Epithelial cell of esophagus (primary cell): ENCODE measurements around the gene CREB5.

Experiments
- DNase-seq: peaks from one replicate; pipeline ENCODE4 v3.0.0; 2010; ENCODE audit warnings: low read depth
- H3K4me3 ChIP-seq: 2 replicates; pipeline ENCODE4 v1.5.1; 2011; ENCODE audit warnings: mild to moderate bottlenecking, low read length, control low read depth
- CTCF ChIP-seq: IDR thresholded peaks from 2 replicates; pipeline ENCODE4 v1.5.1; 2011; ENCODE audit warnings: low read depth, mild to moderate bottlenecking, low read length, control low read depth, inconsistent platforms; ENCODE audit not compliant: insufficient read depth; ENCODE audit errors: missing control alignments

Gene CREB5

GRCh38 chr7:28459306-28459705, 47.0 kb downstream of the CREB5 start:
- no peak overlapping the region for H3K4me3 ChIP-seq
- no peak for DNase-seq
- TF ChIP-seq CTCF: no peak

- no peak for DNase-seq
- TF ChIP-seq CTCF: no peak
Observed at GRCh38 chr7:28465697-28466096, 53.4 kb downstream of the CREB5 start.

GRCh38 chr7:28466341-28466740, 54.0 kb downstream of the CREB5 start:
- no peak for DNase-seq
- no peak for TF ChIP-seq CTCF
- no peak overlapping the region for H3K4me3 ChIP-seq

More at GRCh38 chr7:28465697-28466096, 53.4 kb downstream of the CREB5 start:
- no peak overlapping the region for H3K4me3 ChIP-seq

- DNase-seq: no peak
- H3K4me3 ChIP-seq: no peak overlapping the region
- TF ChIP-seq CTCF: no peak
Observed at GRCh38 chr7:28466885-28467284, 54.6 kb downstream of the CREB5 start.

- no peak for TF ChIP-seq CTCF
- no peak for DNase-seq
- no peak overlapping the region for H3K4me3 ChIP-seq
Observed at GRCh38 chr7:28469562-28469961, 57.2 kb downstream of the CREB5 start.

GRCh38 chr7:28470344-28470743, 58.0 kb downstream of the CREB5 start:
- H3K4me3 ChIP-seq: no peak overlapping the region
- no peak for DNase-seq
- no peak for TF ChIP-seq CTCF

- H3K4me3 ChIP-seq: no peak overlapping the region
- no peak for DNase-seq
- TF ChIP-seq CTCF: no peak
Observed at GRCh38 chr7:28472332-28472731, 60.0 kb downstream of the CREB5 start.
